T-helper 17 cell (primary cell): ENCODE results near the gene FBXL7. TPM values are rescaled to one million over a fixed set of nuclear protein-coding genes. Genes with fewer than 3 reads are reported as not detected.

Experiments
- ATAC-seq: fragments of 150-1000 bp; cut with Tn5 transposase; 2 replicates; pipeline ENCODE4 v1.10.0; 2021; ENCODE audit warnings: mild to moderate bottlenecking, moderate library complexity
- DNase-seq, 3 donors: peaks; one replicate each; pipeline versions ENCODE4 v3.0.0 to v3.0.0-alpha.2; 2020 to 2021
- H3K9me3 ChIP-seq: one replicate; pipeline ENCODE4 v1.7.0; 2013; ENCODE audit warnings: low read length, mild to moderate bottlenecking; ENCODE audit not compliant: control insufficient read depth, poor library complexity, severe bottlenecking
- H3K27ac Mint-ChIP-seq: one replicate; pipeline ENCODE4 v1.8.0; 2022; ENCODE audit warnings: mild to moderate bottlenecking, moderate library complexity, mixed read lengths
- H3K27me3 Mint-ChIP-seq: one replicate; pipeline ENCODE4 v1.8.0; 2022; ENCODE audit warnings: mixed read lengths
- H3K36me3 Mint-ChIP-seq: one replicate; pipeline ENCODE4 v1.8.0; 2022; ENCODE audit warnings: low read depth, mixed read lengths
- H3K4me1 Mint-ChIP-seq: one replicate; pipeline ENCODE4 v1.8.0; 2022; ENCODE audit warnings: mild to moderate bottlenecking, mixed read lengths
- H3K4me3 Mint-ChIP-seq: one replicate; pipeline ENCODE4 v1.8.0; 2022; ENCODE audit warnings: mild to moderate bottlenecking, moderate library complexity, mixed read lengths
- total RNA-seq, 4 donors: library from RNA in 2 of 4; stranded (reverse) in 2 of 4; gene quantifications; one replicate each; pipeline ENCODE4 v1.2.3 and lab custom pipeline; 2022 to 2026

The FBXL7 gene
- total RNA-seq, 2 donors from 2014 or later = not detected

- Mint-ChIP-seq H3K36me3 (no peaks in the 10 kb centered on the region), H3K4me1 (no peaks in the 10 kb centered on the region), H3K27me3 (no peaks in the 10 kb centered on the region), H3K4me3 (no peak overlapping the region), H3K27ac (no peak overlapping the region)
- DNase-seq = no peak
- ATAC-seq = no peak
- H3K9me3 ChIP-seq = no peaks in the 10 kb centered on the region
These were observed 150.3 kb downstream of the FBXL7 start for GRCh38 chr5:15650266-15650665.

GRCh38 chr5:15654779-15655178 is 154.8 kb downstream of the FBXL7 start:
- Mint-ChIP-seq H3K27me3 (no peaks in the 10 kb centered on the region), H3K4me1 (no peaks in the 10 kb centered on the region), H3K4me3 (no peak overlapping the region), H3K27ac (no peak overlapping the region), H3K36me3 (no peaks in the 10 kb centered on the region)
- DNase-seq (no peak), ATAC-seq (no peak)
- H3K9me3 ChIP-seq = no peaks in the 10 kb centered on the region

GRCh38 chr5:15655683-15656082 is 155.7 kb downstream of the FBXL7 start:
- no peaks in the 10 kb centered on the region for H3K27me3 Mint-ChIP-seq
- no peak for ATAC-seq
- no peak for DNase-seq
- no peak overlapping the region for H3K27ac Mint-ChIP-seq
- no peaks in the 10 kb centered on the region for H3K4me1 Mint-ChIP-seq
- H3K9me3 ChIP-seq = no peaks in the 10 kb centered on the region
- no peak overlapping the region for H3K4me3 Mint-ChIP-seq
- H3K36me3 Mint-ChIP-seq = no peaks in the 10 kb centered on the region

GRCh38 chr5:15664961-15665360 is 165.0 kb downstream of the FBXL7 start:
- DNase-seq (no peak), ATAC-seq (no peak)
- H3K9me3 ChIP-seq = no peaks in the 10 kb centered on the region
- no peaks in the 10 kb centered on the region for H3K27me3 Mint-ChIP-seq
- H3K4me1 Mint-ChIP-seq = no peaks in the 10 kb centered on the region
- no peaks in the 10 kb centered on the region for H3K36me3 Mint-ChIP-seq
- H3K4me3 Mint-ChIP-seq = no peak overlapping the region
- no peak overlapping the region for H3K27ac Mint-ChIP-seq

- H3K9me3 ChIP-seq = no peaks in the 10 kb centered on the region
- ATAC-seq (no peak), DNase-seq (no peak)
- Mint-ChIP-seq H3K4me3 (no peak overlapping the region), H3K27ac (no peak overlapping the region), H3K4me1 (no peaks in the 10 kb centered on the region), H3K27me3 (no peaks in the 10 kb centered on the region), H3K36me3 (no peaks in the 10 kb centered on the region)
These were observed 169.8 kb downstream of the FBXL7 start for GRCh38 chr5:15669826-15670225.

- no peaks in the 10 kb centered on the region for H3K27me3 Mint-ChIP-seq
- no peak for ATAC-seq
- no peak overlapping the region for H3K27ac Mint-ChIP-seq
- no peak overlapping the region for H3K4me3 Mint-ChIP-seq
- no peaks in the 10 kb centered on the region for H3K4me1 Mint-ChIP-seq
- H3K9me3 ChIP-seq = no peaks in the 10 kb centered on the region
- no peaks in the 10 kb centered on the region for H3K36me3 Mint-ChIP-seq
- DNase-seq = no peak
These were observed 174.7 kb downstream of the FBXL7 start for GRCh38 chr5:15674716-15675115.

GRCh38 chr5:15676591-15676990 is 176.6 kb downstream of the FBXL7 start:
- DNase-seq (no peak), ATAC-seq (no peak)
- H3K9me3 ChIP-seq = no peaks in the 10 kb centered on the region
- H3K36me3 Mint-ChIP-seq = no peaks in the 10 kb centered on the region
- no peak overlapping the region for H3K27ac Mint-ChIP-seq
- H3K4me3 Mint-ChIP-seq = no peak overlapping the region
- no peaks in the 10 kb centered on the region for H3K4me1 Mint-ChIP-seq
- no peaks in the 10 kb centered on the region for H3K27me3 Mint-ChIP-seq

GRCh38 chr5:15679161-15679560 is 179.2 kb downstream of the FBXL7 start:
- no peaks in the 10 kb centered on the region for H3K9me3 ChIP-seq
- Mint-ChIP-seq H3K27me3 (no peaks in the 10 kb centered on the region), H3K36me3 (no peaks in the 10 kb centered on the region), H3K27ac (no peak overlapping the region), H3K4me3 (no peak overlapping the region), H3K4me1 (no peaks in the 10 kb centered on the region)
- ATAC-seq (no peak), DNase-seq (no peak)

GRCh38 chr5:15680455-15680854 is 180.5 kb downstream of the FBXL7 start:
- ATAC-seq (no peak), DNase-seq (no peak)
- H3K9me3 ChIP-seq = no peaks in the 10 kb centered on the region
- no peak overlapping the region for H3K4me3 Mint-ChIP-seq
- H3K27ac Mint-ChIP-seq = no peak overlapping the region
- no peaks in the 10 kb centered on the region for H3K27me3 Mint-ChIP-seq
- no peaks in the 10 kb centered on the region for H3K4me1 Mint-ChIP-seq
- no peaks in the 10 kb centered on the region for H3K36me3 Mint-ChIP-seq

GRCh38 chr5:15682122-15682521 is 182.1 kb downstream of the FBXL7 start:
- H3K36me3 Mint-ChIP-seq = no peaks in the 10 kb centered on the region
- no peaks in the 10 kb centered on the region for H3K9me3 ChIP-seq
- ATAC-seq (no peak), DNase-seq (no peak)
- H3K27ac Mint-ChIP-seq = no peak overlapping the region
- no peaks in the 10 kb centered on the region for H3K27me3 Mint-ChIP-seq
- no peak overlapping the region for H3K4me3 Mint-ChIP-seq
- H3K4me1 Mint-ChIP-seq = no peaks in the 10 kb centered on the region

GRCh38 chr5:15682566-15682965 is 182.6 kb downstream of the FBXL7 start:
- no peaks in the 10 kb centered on the region for H3K27me3 Mint-ChIP-seq
- ATAC-seq (no peak), DNase-seq (no peak)
- H3K9me3 ChIP-seq = no peaks in the 10 kb centered on the region
- no peaks in the 10 kb centered on the region for H3K36me3 Mint-ChIP-seq
- H3K27ac Mint-ChIP-seq = no peak overlapping the region
- no peak overlapping the region for H3K4me3 Mint-ChIP-seq
- H3K4me1 Mint-ChIP-seq = no peaks in the 10 kb centered on the region

- no peaks in the 10 kb centered on the region for H3K4me1 Mint-ChIP-seq
- no peak overlapping the region for H3K4me3 Mint-ChIP-seq
- no peak overlapping the region for H3K27ac Mint-ChIP-seq
- ATAC-seq (no peak), DNase-seq (no peak)
- no peaks in the 10 kb centered on the region for H3K9me3 ChIP-seq
- H3K27me3 Mint-ChIP-seq = no peaks in the 10 kb centered on the region
- H3K36me3 Mint-ChIP-seq = no peaks in the 10 kb centered on the region
These were observed 183.4 kb downstream of the FBXL7 start for GRCh38 chr5:15683332-15683731.

GRCh38 chr5:15687401-15687800 is 187.4 kb downstream of the FBXL7 start:
- no peak overlapping the region for H3K27ac Mint-ChIP-seq
- DNase-seq (no peak), ATAC-seq (no peak)
- no peaks in the 10 kb centered on the region for H3K36me3 Mint-ChIP-seq
- no peak overlapping the region for H3K4me3 Mint-ChIP-seq
- no peaks in the 10 kb centered on the region for H3K9me3 ChIP-seq
- H3K27me3 Mint-ChIP-seq = no peaks in the 10 kb centered on the region
- no peaks in the 10 kb centered on the region for H3K4me1 Mint-ChIP-seq

GRCh38 chr5:15689836-15690235 is 189.9 kb downstream of the FBXL7 start:
- Mint-ChIP-seq H3K4me1 (no peaks in the 10 kb centered on the region), H3K27ac (no peak overlapping the region), H3K4me3 (no peak overlapping the region), H3K27me3 (no peaks in the 10 kb centered on the region), H3K36me3 (no peaks in the 10 kb centered on the region)
- no peaks in the 10 kb centered on the region for H3K9me3 ChIP-seq
- no peak for DNase-seq
- no peak for ATAC-seq

- Mint-ChIP-seq H3K36me3 (no peaks in the 10 kb centered on the region), H3K27ac (no peak overlapping the region), H3K4me3 (no peak overlapping the region), H3K27me3 (no peaks in the 10 kb centered on the region), H3K4me1 (no peaks in the 10 kb centered on the region)
- ATAC-seq = no peak
- no peak for DNase-seq
- no peaks in the 10 kb centered on the region for H3K9me3 ChIP-seq
These were observed 190.6 kb downstream of the FBXL7 start for GRCh38 chr5:15690611-15691010.
